GM20000 (cell line): ENCODE measurements around the gene CENPO.

Source experiments
- DNase-seq: peaks from one replicate; pipeline ENCODE4 v3.0.0; 2012; ENCODE audit warnings: low spot score
- CTCF ChIP-seq: IDR thresholded peaks from 2 replicates; pipeline ENCODE4 v1.5.1; 2012; ENCODE audit warnings: mild to moderate bottlenecking, control low read depth; ENCODE audit errors: extremely low read depth, missing control alignments

CENPO gene

GRCh38 chr2:24806661-24807036, 13.4 kb downstream of the CENPO start:
- TF ChIP-seq CTCF: no peak
- DNase-seq: no peak

- DNase-seq: no peak
Observed at GRCh38 chr2:24809316-24810007, 16.2 kb downstream of the CENPO start.

DNA sequence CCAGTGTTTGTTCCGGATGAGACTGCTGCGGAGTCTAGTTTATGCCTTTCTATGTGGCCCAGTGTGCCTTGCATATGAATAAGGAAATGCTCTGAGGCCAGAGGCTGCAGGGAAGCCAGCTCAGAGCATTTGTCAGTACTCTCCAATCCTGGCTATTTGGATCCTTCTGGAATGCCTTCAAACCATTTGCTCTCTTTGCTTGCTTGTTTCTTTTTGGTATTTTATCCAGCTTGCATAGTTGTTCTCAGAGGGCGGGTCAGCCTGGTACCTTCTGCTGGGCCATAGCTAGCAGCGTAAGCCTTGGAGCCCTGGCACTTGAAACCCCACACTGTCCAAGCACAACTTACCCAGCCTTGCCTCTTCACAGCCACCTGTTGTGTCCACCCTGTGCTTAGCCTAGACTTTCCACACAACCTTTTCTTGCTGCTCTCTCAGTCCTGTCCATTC, 20.5 kb downstream of the CENPO start:
- no peak for TF ChIP-seq CTCF
- DNase-seq: no peak

More at GRCh38 chr2:24809316-24810007, 16.2 kb downstream of the CENPO start:
- TF ChIP-seq CTCF: no peak

DNA sequence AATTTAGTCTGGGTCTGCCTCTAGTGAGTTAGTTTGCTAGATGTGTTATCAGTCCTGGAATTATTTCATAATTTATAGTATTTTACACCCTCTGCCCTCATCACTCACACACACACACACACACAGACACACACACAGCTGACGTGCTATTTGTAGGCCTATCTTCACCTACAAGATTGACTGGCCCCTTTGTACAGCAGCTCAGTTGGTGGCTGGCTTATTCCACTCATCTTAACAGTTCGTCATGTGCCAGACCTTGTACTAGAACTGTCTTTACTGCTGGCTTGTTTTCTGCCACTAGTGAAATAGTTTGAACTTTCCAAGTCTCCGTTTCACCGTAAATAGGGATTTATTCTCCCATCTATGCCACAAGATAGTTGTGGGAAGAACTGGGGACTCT, 21.3 kb downstream of the CENPO start:
- no peak for DNase-seq
- no peak for TF ChIP-seq CTCF

- DNase-seq: no peak
- no peak for TF ChIP-seq CTCF
Observed at GRCh38 chr2:24815171-24815570, 21.9 kb downstream of the CENPO start.

- TF ChIP-seq CTCF: no peak
Observed at GRCh38 chr2:24816404-24816803, 23.2 kb downstream of the CENPO start.

DNA sequence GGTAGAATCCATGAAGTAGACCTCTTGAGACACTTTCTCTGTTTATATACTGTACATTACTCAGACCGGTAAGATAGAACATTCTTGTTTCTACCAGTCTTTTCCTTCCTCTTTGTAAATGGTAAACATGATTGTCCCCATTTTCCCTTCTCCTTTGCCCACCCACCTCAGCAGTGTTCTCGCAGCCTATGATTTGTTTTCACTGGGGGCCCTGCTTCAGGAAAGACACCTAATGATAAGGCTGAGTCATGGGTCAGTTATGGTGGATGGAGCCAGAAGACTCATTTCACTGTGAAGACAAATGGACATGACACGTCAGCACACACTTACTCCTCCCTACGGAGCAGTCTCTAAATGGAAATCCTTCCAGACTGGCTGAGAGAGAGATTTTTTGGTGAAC, 23.7 kb downstream of the CENPO start:
- no peak for TF ChIP-seq CTCF
- DNase-seq: no peak

More at GRCh38 chr2:24816404-24816803, 23.2 kb downstream of the CENPO start:
- DNase-seq: no peak
